Neural progenitor cell (in vitro differentiated cells): Measurements from ENCODE around the gene IQGAP2. TPM values are rescaled to one million over a fixed set of nuclear protein-coding genes. Genes with fewer than 3 reads are reported as not detected.

Experiments
- DNase-seq: peaks from one replicate; pipeline ENCODE4 v3.0.0-alpha.2; 2016; ENCODE audit warnings: low spot score
- H2AFZ ChIP-seq: fragments of 200-600 bp; sonication (generic); replicated peaks from 2 replicates; pipeline ENCODE4 v1.6.1; 2016; ENCODE audit warnings: antibody characterized with exemption
- H3F3A ChIP-seq: fragments of 200-600 bp; sonication (generic); 2 replicates; pipeline ENCODE4 v1.6.1; 2016; ENCODE audit warnings: antibody characterized with exemption, low read depth
- H3K27ac ChIP-seq: fragments of 200-600 bp; sonication (generic); 2 replicates; pipeline ENCODE4 v1.5.1; 2016; ENCODE audit warnings: mild to moderate bottlenecking
- H3K27me3 ChIP-seq: fragments of 200-600 bp; sonication (generic); 2 replicates; pipeline ENCODE4 v1.6.1; 2016; ENCODE audit warnings: mild to moderate bottlenecking, moderate library complexity
- H3K36me3 ChIP-seq: fragments of 200-600 bp; sonication (generic); 2 replicates; pipeline ENCODE4 v1.5.1; 2016
- H3K4me1 ChIP-seq: fragments of 200-600 bp; sonication (generic); 2 replicates; pipeline ENCODE4 v1.6.1; 2016; ENCODE audit warnings: mixed run types
- H3K4me2 ChIP-seq: fragments of 200-600 bp; sonication (generic); 2 replicates; pipeline ENCODE4 v1.6.1; 2016
- H3K4me3 ChIP-seq: fragments of 200-600 bp; sonication (generic); 2 replicates; pipeline ENCODE4 v1.5.1; 2016
- H3K79me2 ChIP-seq: fragments of 200-600 bp; sonication (generic); 2 replicates; pipeline ENCODE4 v1.6.1; 2016; ENCODE audit warnings: low read depth
- H3K9ac ChIP-seq: fragments of 200-600 bp; sonication (generic); 2 replicates; pipeline ENCODE4 v1.6.1; 2016
- H3K9me3 ChIP-seq: fragments of 200-600 bp; sonication (generic); 2 replicates; pipeline ENCODE4 v1.5.1; 2016; ENCODE audit warnings: low read depth
- H4K20me1 ChIP-seq: fragments of 200-600 bp; sonication (generic); 2 replicates; pipeline ENCODE4 v1.6.1; 2016; ENCODE audit warnings: low read depth
- H3K27ac Mint-ChIP-seq: 3 replicates; pipeline ENCODE4 v1.8.0; 2021; ENCODE audit warnings: mixed read lengths
- H3K27me3 Mint-ChIP-seq: 2 replicates; pipeline ENCODE4 v1.8.0; 2022; ENCODE audit warnings: low read depth, mild to moderate bottlenecking, inconsistent platforms, moderate library complexity, mixed read lengths; ENCODE audit not compliant: insufficient read depth
- H3K36me3 Mint-ChIP-seq: 3 replicates; pipeline ENCODE4 v1.8.0; 2021; ENCODE audit warnings: mixed read lengths
- H3K4me1 Mint-ChIP-seq: 3 replicates; pipeline ENCODE4 v1.8.0; 2021; ENCODE audit warnings: mixed read lengths
- H3K4me3 Mint-ChIP-seq: 3 replicates; pipeline ENCODE4 v1.8.0; 2021; ENCODE audit warnings: mild to moderate bottlenecking, moderate library complexity, mixed read lengths
- H3K9me3 Mint-ChIP-seq: 3 replicates; pipeline ENCODE4 v1.8.0; 2020; ENCODE audit warnings: mixed read lengths
- EZH2 ChIP-seq: fragments of 200-600 bp; sonication (generic); IDR thresholded peaks from 2 replicates; pipeline ENCODE4 v1.6.1; 2017; ENCODE audit warnings: antibody characterized with exemption, mild to moderate bottlenecking, moderate library complexity
- EZH2phosphoT487 ChIP-seq: fragments of 200-600 bp; sonication (generic); IDR thresholded peaks from 2 replicates; pipeline ENCODE4 v1.6.1; 2017; ENCODE audit warnings: antibody characterized with exemption
- total RNA-seq: library from RNA; depleted of rRNA; stranded (reverse); fragments of >200 nt; gene quantifications from 2 replicates; pipeline ENCODE4 v1.2.3, GENCODE V29; 2015; ENCODE audit warnings: low replicate concordance
- TF ChIP-seq, protein P1 (sequence below): fragments of 200-600 bp; sonication (generic); IDR thresholded peaks from 2 replicates; pipeline ENCODE4 v1.5.1; 2017; ENCODE audit warnings: antibody characterized with exemption, mild to moderate bottlenecking

The IQGAP2 gene
- total RNA-seq, 1 donor from 2014 or later: 37.7 TPM

DNA sequence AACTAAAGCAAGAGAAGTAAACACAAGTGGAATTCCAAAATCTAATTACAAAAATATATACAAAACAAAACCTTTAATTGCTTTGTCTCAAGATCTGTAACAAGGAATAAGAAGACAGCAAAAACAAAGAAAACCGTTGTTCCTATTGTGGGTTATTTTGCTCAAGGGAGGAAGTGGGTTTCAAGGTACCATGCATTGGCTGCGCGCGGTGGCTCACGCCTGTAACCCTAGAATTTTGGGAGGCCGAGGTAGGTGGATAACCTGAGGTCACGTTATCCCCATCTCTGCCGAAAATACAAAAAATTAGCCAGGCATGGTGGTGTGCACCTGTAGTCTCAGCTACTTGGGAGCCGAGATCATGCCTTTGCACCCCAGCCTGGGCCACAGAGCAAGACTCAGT, 12.1 kb upstream of the IQGAP2 start:
- Histone ChIP-seq H3K27me3 (no peaks in the 10 kb centered on the region), H3F3A (no peaks in the 10 kb centered on the region), H3K9me3 (no peaks in the 10 kb centered on the region), H3K9ac (no peak overlapping the region), H3K4me3 (no peak overlapping the region), H3K4me1 (peaks cover 19% of the 10 kb centered on the region), H3K27ac (no peak overlapping the region), H3K36me3 (no peaks in the 10 kb centered on the region), H3K79me2 (no peaks in the 10 kb centered on the region), H4K20me1 (no peaks in the 10 kb centered on the region), H3K4me2 (peak overlapping the region; percentile 15), H2AFZ (no peak overlapping the region)
- Mint-ChIP-seq H3K36me3 (no peaks in the 10 kb centered on the region), H3K4me1 (peaks cover 53% of the 10 kb centered on the region), H3K4me3 (no peak overlapping the region), H3K27me3 (peaks cover 2% of the 10 kb centered on the region), H3K9me3 (no peaks in the 10 kb centered on the region), H3K27ac (peak overlapping the region; percentile 85)
- TF ChIP-seq EZH2: no peak
- TF ChIP-seq, protein P1, sequence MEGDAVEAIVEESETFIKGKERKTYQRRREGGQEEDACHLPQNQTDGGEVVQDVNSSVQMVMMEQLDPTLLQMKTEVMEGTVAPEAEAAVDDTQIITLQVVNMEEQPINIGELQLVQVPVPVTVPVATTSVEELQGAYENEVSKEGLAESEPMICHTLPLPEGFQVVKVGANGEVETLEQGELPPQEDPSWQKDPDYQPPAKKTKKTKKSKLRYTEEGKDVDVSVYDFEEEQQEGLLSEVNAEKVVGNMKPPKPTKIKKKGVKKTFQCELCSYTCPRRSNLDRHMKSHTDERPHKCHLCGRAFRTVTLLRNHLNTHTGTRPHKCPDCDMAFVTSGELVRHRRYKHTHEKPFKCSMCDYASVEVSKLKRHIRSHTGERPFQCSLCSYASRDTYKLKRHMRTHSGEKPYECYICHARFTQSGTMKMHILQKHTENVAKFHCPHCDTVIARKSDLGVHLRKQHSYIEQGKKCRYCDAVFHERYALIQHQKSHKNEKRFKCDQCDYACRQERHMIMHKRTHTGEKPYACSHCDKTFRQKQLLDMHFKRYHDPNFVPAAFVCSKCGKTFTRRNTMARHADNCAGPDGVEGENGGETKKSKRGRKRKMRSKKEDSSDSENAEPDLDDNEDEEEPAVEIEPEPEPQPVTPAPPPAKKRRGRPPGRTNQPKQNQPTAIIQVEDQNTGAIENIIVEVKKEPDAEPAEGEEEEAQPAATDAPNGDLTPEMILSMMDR: no peak
- TF ChIP-seq EZH2phosphoT487: no peak
- no peak for DNase-seq

DNA sequence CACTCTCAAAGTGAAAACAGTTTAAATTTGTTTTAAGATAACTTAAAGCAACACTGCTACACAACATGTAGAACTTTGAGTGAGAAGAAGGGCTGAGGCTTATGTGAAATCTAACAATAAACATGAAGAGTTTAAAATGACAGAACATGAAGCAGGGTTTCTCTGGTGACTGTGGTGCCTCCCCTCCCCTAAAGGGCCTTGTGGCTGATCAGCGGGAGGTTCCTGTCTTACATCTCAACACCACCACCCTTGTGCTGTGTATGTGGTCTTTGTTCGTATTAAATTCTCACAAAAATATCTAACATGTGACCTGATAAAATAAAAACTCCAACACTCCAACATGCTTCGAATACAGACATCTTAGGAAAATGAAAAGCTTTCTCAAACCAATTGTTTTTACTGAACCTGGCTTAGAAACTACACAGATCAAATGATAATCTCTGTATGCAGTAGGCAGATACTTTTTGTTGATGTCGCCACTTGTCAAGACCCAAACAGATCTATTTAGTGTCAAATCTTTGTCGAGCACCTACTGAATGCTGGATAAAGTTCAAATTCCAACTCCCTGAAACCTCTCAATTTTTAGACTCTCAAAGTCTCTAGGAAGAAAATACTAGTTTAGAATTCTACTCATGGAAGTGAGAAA, 9.9 kb upstream of the IQGAP2 start:
- Histone ChIP-seq H3K9ac (no peak overlapping the region), H3K4me3 (no peak overlapping the region), H3K36me3 (no peaks in the 10 kb centered on the region), H3K79me2 (no peaks in the 10 kb centered on the region), H3K4me1 (peaks cover 19% of the 10 kb centered on the region), H3K9me3 (no peaks in the 10 kb centered on the region), H4K20me1 (no peaks in the 10 kb centered on the region), H3K27me3 (no peaks in the 10 kb centered on the region), H3K4me2 (no peak overlapping the region), H3K27ac (no peak overlapping the region), H3F3A (no peaks in the 10 kb centered on the region), H2AFZ (no peak overlapping the region)
- TF ChIP-seq EZH2phosphoT487 (no peak), EZH2 (no peak)
- TF ChIP-seq, protein P1: no peak
- Mint-ChIP-seq H3K9me3 (no peaks in the 10 kb centered on the region), H3K4me3 (no peak overlapping the region), H3K36me3 (no peaks in the 10 kb centered on the region), H3K4me1 (peaks cover 43% of the 10 kb centered on the region), H3K27ac (peak overlapping the region; percentile 42), H3K27me3 (peaks cover 2% of the 10 kb centered on the region)
- DNase-seq: no peak

DNA sequence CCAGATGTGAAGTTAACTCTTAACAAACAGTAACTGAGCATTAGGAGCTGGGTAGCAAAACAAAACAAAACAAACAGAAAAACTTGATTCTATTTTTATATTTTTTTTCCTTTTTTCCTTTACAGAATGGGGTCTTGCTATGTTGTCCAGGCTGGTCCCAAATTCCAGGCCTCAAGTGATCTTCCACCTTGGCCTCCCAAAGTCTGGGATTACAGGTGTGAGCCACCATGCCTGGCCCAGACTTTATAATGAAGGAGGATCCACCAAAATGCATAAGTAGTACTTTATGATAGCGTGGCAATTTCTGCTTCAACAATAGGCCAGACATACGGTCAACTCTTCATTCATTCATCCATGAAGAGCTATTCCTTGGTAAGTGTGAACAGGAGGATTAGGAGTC, 5.9 kb upstream of the IQGAP2 start:
- Mint-ChIP-seq H3K9me3 (no peaks in the 10 kb centered on the region), H3K27me3 (peaks cover 2% of the 10 kb centered on the region), H3K4me3 (no peak overlapping the region), H3K4me1 (peaks cover 26% of the 10 kb centered on the region), H3K36me3 (no peaks in the 10 kb centered on the region), H3K27ac (no peak overlapping the region)
- H4K20me1 ChIP-seq: no peaks in the 10 kb centered on the region
- no peak overlapping the region for H3K9ac ChIP-seq
- H3K4me3 ChIP-seq: no peak overlapping the region
- no peak overlapping the region for H2AFZ ChIP-seq
- H3F3A ChIP-seq: peaks cover 4% of the 10 kb centered on the region
- DNase-seq: no peak
- H3K4me1 ChIP-seq: no peaks in the 10 kb centered on the region
- no peaks in the 10 kb centered on the region for H3K36me3 ChIP-seq
- H3K27me3 ChIP-seq: peaks cover 12% of the 10 kb centered on the region
- H3K79me2 ChIP-seq: no peaks in the 10 kb centered on the region
- TF ChIP-seq EZH2: no peak
- TF ChIP-seq EZH2phosphoT487: no peak
- TF ChIP-seq, protein P1: no peak
- H3K27ac ChIP-seq: no peak overlapping the region
- no peaks in the 10 kb centered on the region for H3K9me3 ChIP-seq
- no peak overlapping the region for H3K4me2 ChIP-seq
